Aorta (tissue), 5 donors: Measurements from ENCODE around the gene PMEPA1. TPM values are rescaled to one million over a fixed set of nuclear protein-coding genes. Genes with fewer than 3 reads are reported as not detected.
A peak's percentile ranks its signal among the peaks of the same experiment; 100 is the strongest.

Source experiments
- ATAC-seq: fragments of 200-7000 bp; cut with Tn5 transposase; one replicate; pipeline ENCODE4 v1.9.1; 2022; ENCODE audit warnings: moderate library complexity; ENCODE audit not compliant: low FRiP score
- DNase-seq, 2 donors: peaks; one replicate each; pipeline ENCODE4 v3.0.0-alpha.2; 2020
- H3K27ac ChIP-seq, 2 donors: one replicate each; pipeline ENCODE4 v1.5.1; 2013; ENCODE audit warnings: low read length in 2 of 2, mild to moderate bottlenecking in 2 of 2, moderate library complexity in 2 of 2, control low read depth in 1 of 2, inconsistent platforms in 1 of 2, low read depth in 1 of 2
- H3K27me3 ChIP-seq, 2 donors: one replicate each; pipeline ENCODE4 v1.6.1; 2013; ENCODE audit warnings: control low read depth in 1 of 2, low read length in 1 of 2, mild to moderate bottlenecking in 1 of 2, moderate library complexity in 1 of 2; ENCODE audit not compliant: insufficient read depth in 2 of 2, control insufficient read depth in 1 of 2
- H3K36me3 ChIP-seq, 2 donors: one replicate each; pipeline ENCODE4 v1.6.1; 2013; ENCODE audit warnings: control low read depth in 1 of 2, low read length in 1 of 2, mild to moderate bottlenecking in 1 of 2; ENCODE audit not compliant: insufficient read depth in 2 of 2, control insufficient read depth in 1 of 2
- H3K4me1 ChIP-seq, 2 donors: one replicate each; pipeline ENCODE4 v1.6.1; 2013; ENCODE audit warnings: low read length in 2 of 2, control low read depth in 1 of 2, mild to moderate bottlenecking in 1 of 2, moderate library complexity in 1 of 2; ENCODE audit not compliant: insufficient read depth in 2 of 2, control insufficient read depth in 1 of 2
- H3K4me3 ChIP-seq, 2 donors: one replicate each; pipeline ENCODE4 v1.5.1; 2013; ENCODE audit warnings: low read length in 2 of 2, control low read depth in 1 of 2, mild to moderate bottlenecking in 1 of 2
- H3K9me3 ChIP-seq: one replicate; pipeline ENCODE4 v1.6.1; 2013; ENCODE audit warnings: mild to moderate bottlenecking, low read length; ENCODE audit not compliant: control insufficient read depth
- WGBS, 2 donors: extraction: QIAGEN DNeasy Blood & Tissue Kit; methylation state at CpG; one replicate each; pipeline ENCODE4 v1.1.7; 2013; 5-methylcytosine and 5-hydroxymethylcytosine counted together
- intact Hi-C, 2 donors: fragments of 100-400 bp; cut with DNase I; formaldehyde crosslinking; loops; one replicate each; pipeline versions ENCODE4 v1.14.2 to v1.15.0; 2022
- polyA plus RNA-seq, 2 donors: library from polyadenylated mRNA; stranded (reverse); fragments of 200-250 nt; gene quantifications; one replicate each; pipeline ENCODE4 v1.2.3, GENCODE V29; 2013
- total RNA-seq, 2 donors: library from RNA; stranded (reverse); fragmentation: NEBNext Ultra II Directional; extraction: Animal tissue kit (Norgen Biotek cat#: 25700); gene quantifications; one replicate each; pipeline ENCODE4 v1.2.1, GENCODE V29; 2021
- donor health status: healthy with polysubstance abuse.
- donor health status: Bipolar disorder and iron deficiency.
- donor health status: DM: no; HTN: no; CAD: no.
- donor health status: DM: no; HTN: no; CAD: no.
- donor health status: DM: yes; HTN: yes; CAD: no.

PMEPA1 gene
- total and polyA plus RNA-seq, 4 donors: 31.4 to 188 (median 107) TPM

DNA sequence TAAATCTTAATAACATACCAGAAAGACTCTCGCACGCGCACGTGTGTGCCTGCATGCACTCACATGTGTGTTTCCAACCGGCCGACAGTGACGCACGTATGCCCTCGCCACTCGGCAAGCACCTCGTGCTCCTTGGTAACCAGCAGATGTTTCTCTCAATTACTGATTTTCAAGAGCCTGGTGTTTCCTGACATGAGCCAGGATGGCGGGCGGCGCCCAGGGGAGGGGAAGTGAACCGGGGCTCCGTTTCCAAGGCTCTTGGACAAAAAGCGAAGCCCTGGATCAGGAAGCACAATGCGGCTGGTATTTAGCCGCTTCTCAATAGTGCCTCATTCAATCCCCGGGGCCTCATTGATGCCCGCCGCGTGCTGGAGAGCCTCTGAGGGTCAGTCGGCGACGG is 37.7 kb downstream of the PMEPA1 start:
- no peak overlapping the region for H3K4me3 ChIP-seq
- peak; percentile 33 for ATAC-seq
- H3K27me3 ChIP-seq: no peaks in the 10 kb centered on the region

DNA sequence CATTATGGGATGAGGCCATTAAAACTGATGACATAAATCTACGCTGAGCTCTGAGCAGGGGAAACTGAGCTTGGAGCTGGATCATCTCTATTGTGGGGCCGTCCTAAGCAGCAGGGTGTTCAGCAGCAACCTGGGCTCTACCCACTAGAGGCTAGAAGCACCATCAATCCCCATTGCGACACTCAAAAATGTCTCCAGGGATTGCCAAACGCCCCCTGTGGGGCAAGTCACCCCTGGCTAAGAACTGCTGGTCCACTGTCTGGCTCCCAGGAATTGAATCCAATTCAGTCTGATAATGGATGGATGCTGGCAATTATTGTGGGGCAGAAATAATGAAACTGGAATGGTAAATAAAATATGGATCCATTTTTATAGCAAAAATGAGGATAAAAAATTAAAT is 38.2 kb downstream of the PMEPA1 start:
- H3K4me1 ChIP-seq: no peaks in the 10 kb centered on the region

More for the DNA sequence above, 37.7 kb downstream of the PMEPA1 start:
- H3K9me3 ChIP-seq: no peaks in the 10 kb centered on the region
- no peak overlapping the region for H3K27ac ChIP-seq
- H3K36me3 ChIP-seq: no peaks in the 10 kb centered on the region
- 21 to 25% methylated on average over 26 of the region's 26 CpGs for WGBS, 2 donors
- peak; percentile 78 to 85 for DNase-seq
- H3K4me1 ChIP-seq: no peaks in the 10 kb centered on the region
- intact Hi-C loops: no loop called here

DNA sequence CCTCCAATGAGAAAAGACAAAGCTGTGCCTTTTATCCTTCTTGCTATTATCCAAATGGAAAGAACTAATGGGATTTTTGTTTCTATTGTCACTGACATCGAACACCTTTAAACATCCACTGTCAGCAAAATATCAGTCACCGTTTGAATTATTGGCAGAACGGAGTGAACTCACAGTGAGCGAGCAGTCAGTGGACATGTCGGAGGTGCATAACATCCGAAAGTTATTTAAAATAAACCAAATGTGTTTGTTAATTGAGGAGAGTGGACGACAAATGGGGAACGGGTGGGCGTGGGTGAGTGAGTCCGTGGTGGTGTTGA is 38.8 kb downstream of the PMEPA1 start:
- no peaks in the 10 kb centered on the region for H3K9me3 ChIP-seq
- 64 to 65% methylated on average over 10 of the region's 10 CpGs for WGBS, 2 donors
- intact Hi-C loops: no loop called here
- H3K27me3 ChIP-seq: no peaks in the 10 kb centered on the region
- no peaks in the 10 kb centered on the region for H3K36me3 ChIP-seq
- DNase-seq (no peak), ATAC-seq (no peak)
- no peak overlapping the region for H3K4me3 ChIP-seq
- no peak overlapping the region for H3K27ac ChIP-seq
- no peaks in the 10 kb centered on the region for H3K4me1 ChIP-seq

More for the DNA sequence above, 38.2 kb downstream of the PMEPA1 start:
- H3K4me3 ChIP-seq: no peak overlapping the region
- DNase-seq: no peak
- 62 to 63% methylated on average over 4 of the region's 4 CpGs for WGBS, 2 donors
- no peak overlapping the region for H3K27ac ChIP-seq
- no peaks in the 10 kb centered on the region for H3K9me3 ChIP-seq
- ATAC-seq: no peak
- H3K27me3 ChIP-seq: no peaks in the 10 kb centered on the region
- intact Hi-C loops: no loop called here
- no peaks in the 10 kb centered on the region for H3K36me3 ChIP-seq

DNA sequence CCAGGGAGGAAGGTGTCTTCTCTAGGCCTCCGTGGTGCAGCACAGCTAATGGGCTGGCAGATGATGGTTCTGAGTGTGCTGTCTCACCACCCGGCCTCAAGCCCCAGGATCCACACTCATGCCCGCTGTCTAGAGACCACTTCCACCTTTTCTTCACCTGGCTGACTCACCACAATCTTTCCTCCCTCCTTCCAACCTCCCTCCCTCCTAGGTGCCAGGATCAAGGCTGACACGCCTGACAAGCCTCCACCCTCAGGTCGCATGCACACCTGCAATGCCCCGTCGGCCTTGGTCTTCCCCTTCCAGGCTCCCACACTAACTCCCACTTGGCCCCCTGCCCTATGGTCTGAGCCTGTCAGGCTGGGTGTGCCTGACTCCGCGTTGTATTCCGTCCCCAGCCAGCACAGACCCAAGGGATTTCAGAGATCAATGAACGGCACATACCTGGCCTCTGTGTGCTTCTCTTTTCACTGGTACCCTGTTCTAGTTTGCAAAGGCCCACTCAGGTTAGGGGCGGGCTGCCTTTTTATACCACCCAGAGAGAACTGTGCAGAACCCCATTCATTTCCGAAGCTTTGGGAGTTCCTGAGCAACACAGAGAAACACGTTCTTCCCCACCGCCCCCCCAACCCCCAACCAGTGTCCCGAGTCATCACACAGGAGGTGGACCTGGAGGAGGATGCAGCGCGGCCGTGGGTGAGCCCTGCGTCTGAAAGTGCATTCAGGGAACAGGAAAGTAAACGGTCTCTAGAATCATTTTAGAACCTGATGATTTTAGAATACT is 39.3 kb downstream of the PMEPA1 start:
- H3K4me1 ChIP-seq: no peaks in the 10 kb centered on the region
- intact Hi-C loops: no loop called here
- ATAC-seq (no peak), DNase-seq (no peak)
- H3K4me3 ChIP-seq: no peak overlapping the region
- no peaks in the 10 kb centered on the region for H3K36me3 ChIP-seq
- H3K27me3 ChIP-seq: no peaks in the 10 kb centered on the region
- no peak overlapping the region for H3K27ac ChIP-seq
- WGBS, 2 donors: 40 to 48% methylated on average over 21 of the region's 21 CpGs
- no peaks in the 10 kb centered on the region for H3K9me3 ChIP-seq

DNA sequence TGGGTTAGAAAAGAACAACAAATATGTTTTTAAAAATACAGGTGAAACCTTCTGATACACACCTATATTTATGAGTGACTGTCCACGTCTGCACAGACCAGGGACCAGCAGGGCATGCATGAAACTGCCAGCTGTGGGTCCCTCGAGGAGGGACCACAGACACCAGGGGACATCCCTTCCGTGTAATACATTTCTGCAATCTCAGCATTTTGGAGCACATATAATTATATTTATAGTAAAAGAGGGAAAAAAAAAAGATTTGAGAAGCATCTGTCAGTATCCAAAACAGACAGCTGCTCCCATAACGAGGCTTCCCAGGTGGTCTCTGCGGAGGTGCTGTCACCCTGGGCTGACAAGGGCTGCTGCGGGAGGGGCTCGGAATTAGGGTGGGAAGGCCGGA is 40.2 kb downstream of the PMEPA1 start:
- no peaks in the 10 kb centered on the region for H3K36me3 ChIP-seq
- H3K27ac ChIP-seq: no peak overlapping the region
- no peaks in the 10 kb centered on the region for H3K9me3 ChIP-seq
- DNase-seq (no peak), ATAC-seq (no peak)
- 67 to 74% methylated on average over 8 of the region's 8 CpGs for WGBS, 2 donors
- intact Hi-C loops: loop anchor here in 1 of 2 donors (10.0 kb wide), 1 partner anchor 295 kb away; no protein-coding TSS in a partner anchor
- no peaks in the 10 kb centered on the region for H3K4me1 ChIP-seq
- H3K4me3 ChIP-seq: no peak overlapping the region
- no peaks in the 10 kb centered on the region for H3K27me3 ChIP-seq

DNA sequence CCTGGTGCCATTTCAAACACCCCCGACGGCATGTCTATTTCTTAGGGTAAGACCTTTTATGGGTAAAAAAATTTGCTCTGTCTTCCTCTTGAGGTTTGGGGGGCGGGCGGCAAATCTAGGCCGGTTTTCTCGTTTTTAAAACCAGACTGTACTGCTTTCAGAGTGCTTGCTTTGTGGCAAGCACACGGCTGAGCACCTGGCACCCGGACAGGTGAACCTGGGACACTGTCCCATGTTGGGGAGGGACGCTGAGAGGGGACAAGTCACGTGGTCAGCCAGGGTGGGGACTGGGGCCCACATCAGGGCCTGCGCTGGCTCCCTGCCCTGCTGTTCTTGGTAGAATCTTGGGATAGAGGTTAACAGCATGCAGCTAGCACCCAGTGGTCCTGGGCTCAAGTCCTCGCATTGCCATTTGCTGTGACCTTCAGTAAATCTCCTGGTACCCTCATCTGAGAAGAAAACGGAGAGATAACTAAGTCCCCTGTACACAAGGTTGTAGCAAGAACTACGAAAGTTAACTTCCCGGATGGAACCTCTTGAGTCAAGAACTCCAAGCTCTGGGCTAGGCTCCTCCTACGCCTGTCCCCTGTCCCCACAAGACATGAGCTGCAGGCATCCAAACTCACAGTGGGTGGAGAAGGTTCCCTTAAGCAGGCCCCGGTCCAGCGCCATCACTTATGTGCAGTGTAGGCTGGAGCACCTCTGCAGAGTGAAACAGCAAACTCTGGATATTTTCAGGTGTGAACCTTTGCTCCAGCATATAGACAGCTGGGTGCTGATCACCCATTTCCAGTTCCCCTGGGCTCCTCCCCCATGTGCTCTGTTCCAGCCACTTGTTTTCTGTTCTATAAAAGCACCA is 41.7 kb downstream of the PMEPA1 start:
- no peaks in the 10 kb centered on the region for H3K9me3 ChIP-seq
- no peaks in the 10 kb centered on the region for H3K4me1 ChIP-seq
- ATAC-seq: no peak
- intact Hi-C loops: loop anchor here in 1 of 2 donors (10.0 kb wide), 1 partner anchor 297 kb away; no protein-coding TSS in a partner anchor
- no peak for DNase-seq
- H3K36me3 ChIP-seq: no peaks in the 10 kb centered on the region
- no peak overlapping the region for H3K4me3 ChIP-seq
- H3K27me3 ChIP-seq: no peaks in the 10 kb centered on the region
- no peak overlapping the region for H3K27ac ChIP-seq
- WGBS, 2 donors: 13 to 24% methylated on average over 18 of the region's 18 CpGs

DNA sequence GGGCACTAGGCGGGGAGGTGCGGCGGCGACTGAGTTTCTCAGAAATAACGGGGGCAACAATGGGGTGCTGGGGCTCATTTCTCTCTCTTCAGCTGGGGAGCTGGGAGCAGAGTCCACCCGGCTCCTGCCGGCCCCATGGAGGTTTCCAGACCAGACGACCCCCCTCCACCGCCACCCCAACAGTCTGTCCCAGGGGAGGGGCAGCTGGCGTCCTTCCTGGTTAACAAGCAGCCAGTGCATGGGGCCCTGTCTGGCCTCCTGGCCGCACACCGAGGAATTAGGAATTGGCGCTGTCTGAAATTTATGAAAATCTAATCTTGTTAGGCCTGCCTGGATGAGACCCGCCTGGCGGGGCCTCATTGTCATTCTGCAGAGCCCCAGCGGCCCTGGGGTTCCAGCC is 42.4 kb downstream of the PMEPA1 start:
- intact Hi-C loops: loop anchor here in 1 of 2 donors (10.0 kb wide), 1 partner anchor 297 kb away; no protein-coding TSS in a partner anchor
- Histone ChIP-seq H3K4me3 (no peak overlapping the region), H3K9me3 (no peaks in the 10 kb centered on the region), H3K27me3 (no peaks in the 10 kb centered on the region), H3K4me1 (no peaks in the 10 kb centered on the region), H3K36me3 (no peaks in the 10 kb centered on the region), H3K27ac (peak overlapping the region in 1 of 2 donors; percentile 6)
- WGBS, 2 donors: 29 to 35% methylated on average over 16 of the region's 16 CpGs
- peak in 1 of 2 donors; percentile 72 for DNase-seq
- no peak for ATAC-seq

DNA sequence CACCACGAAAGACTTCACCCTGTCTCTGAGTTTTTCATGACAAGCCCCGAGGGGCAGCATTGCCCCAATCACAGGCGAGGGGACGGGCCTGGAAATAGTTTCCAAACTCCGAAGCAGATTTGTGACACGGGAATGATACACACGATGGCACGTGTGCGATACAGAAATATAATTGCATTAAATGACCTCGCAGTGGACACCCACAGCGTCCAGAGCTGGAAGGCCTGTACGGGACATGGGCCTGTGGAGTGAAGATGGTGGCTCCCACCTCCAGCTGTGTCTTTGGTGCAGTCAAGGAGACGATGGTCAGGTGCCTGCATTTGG is 43.0 kb downstream of the PMEPA1 start:
- 30 to 36% methylated on average over 13 of the region's 13 CpGs for WGBS, 2 donors
- no peak overlapping the region for H3K4me3 ChIP-seq
- H3K27ac ChIP-seq: no peak overlapping the region
- intact Hi-C loops: loop anchor here in 1 of 2 donors (10.0 kb wide), 1 partner anchor 298 kb away; no protein-coding TSS in a partner anchor
- no peaks in the 10 kb centered on the region for H3K27me3 ChIP-seq
- no peaks in the 10 kb centered on the region for H3K9me3 ChIP-seq
- peak in 1 of 2 donors; percentile 59 for DNase-seq
- H3K4me1 ChIP-seq: no peaks in the 10 kb centered on the region
- no peaks in the 10 kb centered on the region for H3K36me3 ChIP-seq
- no peak for ATAC-seq
